HAP-1 (cell line): ENCODE results near the gene RRN3.
"Not testable (repeated sequence)": the region's sequence is repeated elsewhere in the genome, so short reads cannot be mapped to it uniquely, and the experiment has no call there.

Source experiments
- DNase-seq, 2 experiments: peaks; one replicate each; pipeline ENCODE4 v3.0.0-alpha.2; 2016 to 2020; ENCODE audit warnings: low spot score in 2 of 2
- H3K27me3 ChIP-seq: fragments of 250-450 bp; sonication (Bioruptor Pico); 2 replicates; pipeline ENCODE4 v1.5.1; 2020; ENCODE audit warnings: low read depth, mild to moderate bottlenecking, moderate library complexity
- H3K36me3 ChIP-seq: fragments of 250-450 bp; sonication (Bioruptor Pico); replicated peaks from 2 replicates; pipeline ENCODE4 v1.5.1; 2020; ENCODE audit warnings: mild to moderate bottlenecking
- H3K4me1 ChIP-seq: fragments of 250-450 bp; sonication (Bioruptor Pico); 2 replicates; pipeline ENCODE4 v1.5.1; 2020; ENCODE audit warnings: mild to moderate bottlenecking
- H3K4me3 ChIP-seq: fragments of 250-450 bp; sonication (Bioruptor Pico); 2 replicates; pipeline ENCODE4 v1.5.1; 2020; ENCODE audit warnings: mild to moderate bottlenecking, moderate library complexity
- H3K9me3 ChIP-seq: fragments of 250-450 bp; sonication (Bioruptor Pico); 2 replicates; pipeline ENCODE4 v1.5.1; 2020; ENCODE audit warnings: mild to moderate bottlenecking, moderate library complexity
- in situ Hi-C: fragments of 300-500 bp; cut with MboI; formaldehyde crosslinking; loops from 3 replicates; pipeline ENCODE4 v1.14.3; 2020; ENCODE audit warnings: low sequenced_read_pairs, inconsistent platforms, mixed read lengths

Gene RRN3

DNA sequence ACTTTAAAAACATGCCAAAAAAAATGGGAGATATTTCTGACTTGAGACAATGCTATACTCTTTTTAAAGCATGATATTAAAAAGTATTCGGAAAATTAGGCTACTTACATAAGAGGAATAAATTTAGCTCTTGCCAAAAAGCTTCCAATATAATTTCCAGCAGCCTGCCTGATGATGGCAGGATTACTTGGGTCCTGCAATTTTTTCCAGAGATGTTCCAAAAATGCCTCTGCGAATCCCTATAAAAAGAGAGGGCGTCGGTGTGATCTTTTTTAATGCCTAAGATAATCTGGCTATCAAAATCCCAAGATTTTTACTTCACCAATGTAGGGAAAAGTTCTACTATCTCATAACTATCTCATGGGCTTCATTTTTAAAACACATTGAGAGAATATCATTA, 23.1 kb downstream of the RRN3 start:
- H3K9me3 ChIP-seq, in situ Hi-C loops, DNase-seq, H3K4me3 ChIP-seq, H3K27me3 ChIP-seq, H3K4me1 ChIP-seq: not testable (repeated sequence)
- H3K36me3 ChIP-seq = peaks cover 57% of the 10 kb centered on the region

DNA sequence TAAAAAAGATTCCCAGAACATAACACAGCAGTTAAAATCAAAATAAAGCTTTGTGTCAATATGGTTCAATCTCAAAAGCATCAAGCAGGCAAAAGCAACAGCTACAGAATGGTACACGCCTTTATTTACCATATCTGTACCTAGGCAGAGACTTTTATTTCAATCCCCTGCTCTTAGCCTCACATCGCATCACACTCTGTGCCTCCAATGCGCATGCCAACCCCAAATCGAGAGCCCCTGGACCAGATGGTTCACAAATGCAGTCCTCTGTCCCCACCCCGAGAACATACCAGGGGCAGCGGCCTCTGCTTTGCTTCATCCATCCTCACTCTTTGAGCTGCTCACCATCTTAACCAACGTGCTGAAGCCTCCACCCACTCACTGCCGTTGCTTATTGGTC, 27.4 kb downstream of the RRN3 start:
- H3K36me3 ChIP-seq = peaks cover 32% of the 10 kb centered on the region
- DNase-seq, H3K9me3 ChIP-seq, H3K4me1 ChIP-seq, H3K27me3 ChIP-seq, in situ Hi-C loops, H3K4me3 ChIP-seq: not testable (repeated sequence)

DNA sequence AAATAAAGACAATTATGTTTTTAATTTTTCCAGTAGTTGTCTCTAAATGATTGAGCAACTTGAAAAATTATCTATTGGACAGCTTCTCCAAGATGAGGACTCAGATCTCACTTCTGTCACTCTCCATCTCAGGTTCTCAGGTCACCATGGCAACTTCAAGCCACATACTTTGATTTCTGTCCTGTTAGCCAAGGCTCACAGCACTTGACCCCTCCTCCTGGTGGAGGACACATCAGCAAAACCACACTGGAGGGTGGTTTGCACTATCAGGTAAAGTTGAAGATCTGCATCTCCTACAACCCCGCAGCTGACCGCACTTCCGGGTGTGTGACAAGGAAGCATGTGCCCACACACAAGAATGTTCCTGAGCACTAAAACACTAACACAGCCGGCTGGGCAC, 28.1 kb downstream of the RRN3 start:
- H3K9me3 ChIP-seq, H3K4me1 ChIP-seq, H3K27me3 ChIP-seq, H3K4me3 ChIP-seq, in situ Hi-C loops, DNase-seq: not testable (repeated sequence)
- peaks cover 35% of the 10 kb centered on the region for H3K36me3 ChIP-seq

DNA sequence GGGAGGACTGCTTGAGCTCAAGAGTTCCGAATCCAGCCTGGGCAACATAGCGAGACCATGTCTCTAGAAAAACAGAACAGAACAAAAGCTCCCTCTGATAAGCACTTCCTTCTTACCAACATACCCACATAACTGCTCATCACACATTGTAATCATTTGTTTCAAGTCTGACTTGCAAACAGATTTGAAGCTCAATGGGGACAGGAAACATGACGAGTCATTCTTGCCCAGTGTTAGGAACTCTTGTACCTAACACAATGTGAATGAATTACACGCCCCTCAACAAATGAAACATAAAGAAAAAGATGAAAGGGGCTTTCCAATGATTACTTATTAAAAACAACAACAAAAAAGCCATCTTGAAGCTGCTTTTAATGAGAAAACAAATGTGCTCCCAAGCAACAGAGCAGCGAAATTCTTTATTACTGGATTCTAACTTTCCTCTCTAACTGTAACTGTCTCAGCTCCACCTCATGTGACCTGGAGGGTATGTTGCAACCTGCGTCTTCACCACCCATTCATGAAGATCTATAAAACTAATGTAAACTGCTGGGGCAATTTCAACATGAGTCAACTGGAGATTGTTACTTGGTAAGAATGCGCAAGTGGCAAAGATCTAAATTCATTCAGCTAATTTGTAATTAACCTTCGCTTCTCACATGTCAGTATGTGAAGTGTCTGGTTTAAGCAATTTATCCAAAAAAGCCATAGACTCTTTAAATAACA, 31.8 kb downstream of the RRN3 start:
- peaks cover 35% of the 10 kb centered on the region for H3K36me3 ChIP-seq
- H3K9me3 ChIP-seq, in situ Hi-C loops, H3K4me1 ChIP-seq, DNase-seq, H3K4me3 ChIP-seq, H3K27me3 ChIP-seq: not testable (repeated sequence)

DNA sequence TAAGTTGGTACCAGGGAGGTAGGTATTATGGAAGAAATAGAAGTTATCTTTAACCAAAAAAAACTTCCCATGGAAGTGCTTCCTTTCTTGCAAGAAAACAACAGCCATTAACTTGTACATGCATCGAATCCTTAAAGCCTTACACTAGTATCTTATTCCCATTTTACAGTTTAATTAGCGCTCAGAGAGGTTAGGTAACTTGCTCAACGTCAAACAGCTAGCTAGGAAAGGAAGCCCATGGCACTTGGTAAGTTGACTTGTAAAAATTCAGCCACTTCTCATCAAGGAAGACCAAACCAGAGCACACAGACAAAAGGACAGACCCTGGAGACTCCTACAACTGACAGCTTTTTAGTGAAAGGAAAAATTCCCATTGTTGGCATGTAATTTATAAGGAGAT, 34.7 kb downstream of the RRN3 start:
- Histone ChIP-seq H3K4me1 (no peaks in the 10 kb centered on the region), H3K36me3 (peaks cover 30% of the 10 kb centered on the region), H3K9me3 (no peaks in the 10 kb centered on the region), H3K4me3 (no peak overlapping the region), H3K27me3 (no peaks in the 10 kb centered on the region)
- in situ Hi-C loops = no loop called here
- no peak for DNase-seq

DNA sequence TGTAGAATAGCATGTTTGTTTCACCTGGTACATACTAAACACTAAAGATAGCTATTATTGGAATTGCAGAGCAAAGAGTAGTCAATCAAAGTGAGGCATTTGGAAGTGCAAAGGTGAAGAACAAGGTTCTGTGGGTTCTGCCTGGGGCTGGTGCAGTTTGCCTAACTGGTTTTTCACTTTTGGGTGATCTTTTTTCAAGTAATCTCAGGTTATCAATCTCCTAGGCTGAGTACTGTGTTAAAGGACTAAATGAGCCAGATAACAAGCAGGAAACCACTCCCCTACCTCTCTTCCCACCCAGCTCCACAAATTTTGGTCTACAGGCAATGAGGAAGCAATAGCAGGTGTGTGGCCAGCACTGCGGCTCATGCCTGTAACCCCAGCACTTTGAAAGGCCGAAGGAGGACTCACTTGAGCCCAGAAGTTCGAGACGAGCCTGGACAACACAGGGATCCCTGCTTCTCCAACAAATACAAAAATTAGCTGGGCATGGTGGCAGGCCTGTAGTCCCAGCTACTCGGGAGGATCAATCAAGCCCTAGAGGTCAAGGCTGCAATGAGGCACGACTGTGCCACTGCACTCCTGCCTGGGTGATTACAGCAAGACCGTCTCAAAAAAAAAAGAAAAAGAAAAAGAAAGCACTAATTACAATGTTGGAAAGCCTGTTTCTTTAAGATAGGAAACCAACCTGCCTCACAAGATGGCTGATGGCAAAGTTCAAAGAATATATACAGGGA, 36.2 kb downstream of the RRN3 start:
- Histone ChIP-seq H3K9me3 (no peaks in the 10 kb centered on the region), H3K36me3 (peaks cover 30% of the 10 kb centered on the region), H3K4me1 (no peaks in the 10 kb centered on the region), H3K4me3 (no peak overlapping the region), H3K27me3 (no peaks in the 10 kb centered on the region)
- in situ Hi-C loops = no loop called here
- DNase-seq = no peak

DNA sequence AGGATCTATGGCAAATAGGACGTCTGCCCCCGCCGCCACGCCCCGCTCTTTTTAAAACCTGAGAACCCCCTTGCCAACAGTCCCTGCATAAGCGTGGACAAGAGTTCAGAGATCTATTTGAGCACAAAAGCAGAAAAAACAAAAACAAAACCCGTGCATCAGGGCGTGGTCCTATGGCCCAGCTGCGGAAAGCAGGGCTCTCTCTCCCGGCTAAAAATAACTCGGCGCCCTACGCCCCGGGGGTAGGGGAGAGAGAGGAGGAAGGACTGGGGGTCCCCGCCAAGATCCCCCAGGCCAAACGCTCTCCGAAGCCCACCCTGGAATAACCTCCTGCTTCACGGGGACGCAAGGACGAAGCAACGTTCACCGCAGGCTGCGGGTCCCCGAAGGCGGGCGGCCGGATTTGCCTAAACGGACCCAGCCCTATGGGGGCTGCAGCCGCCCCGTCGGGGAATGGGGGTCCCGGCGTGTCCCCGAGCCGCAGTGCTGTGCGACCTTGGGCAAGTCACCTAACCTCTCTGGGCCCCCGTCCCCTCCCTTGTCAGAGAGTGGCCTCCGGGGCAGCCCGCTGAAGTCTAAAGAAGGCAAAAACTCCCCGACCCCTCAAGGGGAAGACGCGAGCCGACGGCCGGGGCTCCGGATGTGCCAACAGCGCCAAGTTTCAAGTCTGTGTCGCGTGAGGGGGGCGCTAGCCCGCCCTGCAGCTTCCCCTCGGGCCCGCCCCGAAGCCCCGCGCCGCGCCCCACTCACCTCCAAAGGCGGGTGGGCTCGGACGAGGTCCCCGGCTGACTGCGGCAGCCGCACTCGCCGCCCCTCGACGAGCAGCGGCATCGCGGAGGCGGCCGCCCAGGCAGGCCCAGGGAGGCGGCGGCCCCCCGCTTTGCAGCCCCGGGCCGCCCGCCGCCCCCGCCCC, 38.7 kb downstream of the RRN3 start:
- Histone ChIP-seq H3K36me3 (peaks cover 14% of the 10 kb centered on the region), H3K4me3 (peak overlapping the region; percentile 82), H3K4me1 (no peaks in the 10 kb centered on the region), H3K27me3 (no peaks in the 10 kb centered on the region), H3K9me3 (no peaks in the 10 kb centered on the region)
- in situ Hi-C loops = no loop called here
- peak; percentile 22 to 37 for DNase-seq

DNA sequence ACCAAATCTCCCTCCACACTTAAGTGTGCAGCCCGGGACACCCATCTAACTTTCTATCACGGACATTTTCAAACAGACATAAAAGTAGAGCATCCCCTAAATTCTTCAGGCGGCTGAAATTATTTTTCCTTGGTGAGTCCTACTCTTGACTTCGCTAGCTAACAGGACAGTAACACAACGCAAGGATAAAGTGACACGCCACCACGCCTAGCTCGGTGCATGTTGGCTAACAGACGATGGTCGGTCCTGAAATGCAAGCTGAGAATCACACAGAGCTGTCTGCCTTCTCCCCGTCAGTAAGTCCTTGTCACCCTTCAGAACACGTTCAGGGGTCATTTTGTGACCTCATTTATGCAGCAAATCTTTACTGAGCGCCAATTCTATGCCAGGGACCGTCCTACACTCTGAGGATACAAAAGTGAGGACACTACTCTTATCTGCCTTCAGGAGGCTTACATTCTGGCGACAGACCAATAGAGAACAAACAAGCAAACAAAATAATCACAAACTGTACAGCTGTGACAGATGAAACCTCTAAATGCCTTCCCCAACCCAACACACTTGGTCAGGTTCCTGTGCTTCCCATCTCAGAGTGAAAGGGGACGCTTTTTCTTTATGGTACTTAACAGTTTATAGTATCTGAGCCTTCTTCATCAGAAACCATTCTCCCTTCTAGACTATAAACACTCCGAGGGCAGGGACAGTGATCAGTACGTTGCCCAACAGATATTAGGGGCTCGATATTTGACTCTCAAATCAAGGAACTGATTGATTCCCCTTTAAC, 39.5 kb downstream of the RRN3 start:
- peaks cover 11% of the 10 kb centered on the region for H3K36me3 ChIP-seq
- no peaks in the 10 kb centered on the region for H3K27me3 ChIP-seq
- no peaks in the 10 kb centered on the region for H3K9me3 ChIP-seq
- peak overlapping the region; percentile 82 for H3K4me3 ChIP-seq
- no peak for DNase-seq
- in situ Hi-C loops = no loop called here
- H3K4me1 ChIP-seq = no peaks in the 10 kb centered on the region

DNA sequence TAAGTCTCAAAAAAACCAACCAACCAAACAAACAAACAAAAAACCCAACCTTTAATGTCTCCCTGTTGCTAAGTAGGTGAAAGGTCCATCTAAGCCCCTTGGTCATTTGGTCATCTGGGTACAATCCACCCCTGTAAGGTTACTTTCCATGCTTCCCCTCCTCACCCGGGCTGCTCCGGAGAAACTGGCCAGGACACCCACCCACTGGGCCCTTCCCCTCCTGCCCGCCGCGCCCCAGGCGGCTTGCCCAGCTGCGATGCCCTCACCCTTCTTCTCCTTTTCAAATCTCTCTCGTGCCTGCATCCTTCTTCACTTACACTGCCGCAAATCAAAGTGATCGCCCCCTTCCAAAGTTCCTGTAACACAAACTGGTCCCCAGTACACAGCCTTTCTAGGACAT, 40.2 kb downstream of the RRN3 start:
- Histone ChIP-seq H3K4me3 (no peak overlapping the region), H3K9me3 (no peaks in the 10 kb centered on the region), H3K27me3 (no peaks in the 10 kb centered on the region), H3K36me3 (peaks cover 5% of the 10 kb centered on the region; the same call in 1 of the 2 replicates), H3K4me1 (no peaks in the 10 kb centered on the region)
- DNase-seq = no peak
- in situ Hi-C loops = no loop called here

DNA sequence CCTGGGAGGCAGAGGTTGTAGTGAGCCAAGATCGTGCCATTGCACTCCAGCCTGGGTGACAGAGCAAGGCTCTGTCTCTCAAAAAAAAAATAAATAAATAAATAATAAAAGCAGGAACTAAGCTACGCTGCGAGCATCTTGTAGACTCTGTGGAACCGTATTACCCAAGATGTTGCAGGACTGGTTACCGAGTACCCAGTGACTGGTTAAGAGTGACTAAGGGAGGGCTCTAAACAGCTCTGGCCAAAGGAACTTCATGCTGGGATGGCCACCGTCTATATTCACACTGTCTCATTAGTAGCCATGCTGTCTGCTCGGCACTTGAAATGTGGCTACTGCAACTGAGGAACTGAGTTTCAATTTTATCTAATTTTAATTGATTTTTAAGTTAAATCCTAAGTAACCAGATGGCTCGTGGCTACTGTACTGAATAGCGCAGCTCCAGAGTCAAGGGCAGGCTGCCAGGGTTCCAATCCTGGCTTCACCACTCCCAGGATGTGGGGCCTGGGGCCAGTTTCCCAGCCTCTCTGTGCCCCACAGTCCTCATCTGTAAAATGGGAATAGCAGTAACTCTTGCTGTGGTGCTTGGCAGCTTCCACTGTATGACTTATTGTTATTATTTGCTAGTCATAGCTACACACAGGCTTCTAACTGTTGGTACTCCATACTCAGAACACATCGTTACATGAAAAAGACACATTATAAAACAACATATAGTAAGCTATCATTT, 41.2 kb downstream of the RRN3 start:
- in situ Hi-C loops = no loop called here
- no peaks in the 10 kb centered on the region for H3K36me3 ChIP-seq
- H3K9me3 ChIP-seq = no peaks in the 10 kb centered on the region
- H3K4me3 ChIP-seq = no peak overlapping the region
- H3K27me3 ChIP-seq = no peaks in the 10 kb centered on the region
- no peaks in the 10 kb centered on the region for H3K4me1 ChIP-seq
- DNase-seq = no peak

DNA sequence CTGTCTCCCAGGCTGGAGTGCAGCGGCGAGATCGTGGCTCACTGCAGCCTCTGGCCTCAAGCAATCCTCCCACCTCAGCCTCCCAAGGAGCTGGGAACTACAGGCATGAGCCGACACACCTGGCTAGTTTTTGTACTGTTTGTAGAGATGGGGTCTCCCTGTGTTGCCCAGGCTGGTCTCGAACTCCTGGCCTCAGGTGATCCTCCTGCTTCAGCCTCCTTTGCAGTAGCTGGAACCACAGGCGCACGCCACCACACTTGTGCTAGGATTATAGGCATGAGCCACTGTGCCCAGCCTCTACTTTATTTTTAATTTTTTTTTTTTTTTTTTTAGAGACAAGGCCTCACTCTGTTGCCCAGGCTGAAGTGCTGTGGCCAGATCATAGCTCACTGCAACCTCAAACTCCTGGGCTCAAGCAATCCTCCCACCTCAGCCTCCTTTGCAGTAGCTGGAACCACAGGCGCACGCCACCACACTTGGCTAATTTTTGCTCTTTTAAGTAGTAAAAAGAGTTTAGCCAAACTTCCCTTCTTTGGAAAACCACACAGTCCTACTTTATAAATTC, 42.6 kb downstream of the RRN3 start:
- no peak for DNase-seq
- H3K4me3 ChIP-seq = no peak overlapping the region
- no peaks in the 10 kb centered on the region for H3K27me3 ChIP-seq
- no peaks in the 10 kb centered on the region for H3K4me1 ChIP-seq
- in situ Hi-C loops = no loop called here
- no peaks in the 10 kb centered on the region for H3K36me3 ChIP-seq
- H3K9me3 ChIP-seq = no peaks in the 10 kb centered on the region

DNA sequence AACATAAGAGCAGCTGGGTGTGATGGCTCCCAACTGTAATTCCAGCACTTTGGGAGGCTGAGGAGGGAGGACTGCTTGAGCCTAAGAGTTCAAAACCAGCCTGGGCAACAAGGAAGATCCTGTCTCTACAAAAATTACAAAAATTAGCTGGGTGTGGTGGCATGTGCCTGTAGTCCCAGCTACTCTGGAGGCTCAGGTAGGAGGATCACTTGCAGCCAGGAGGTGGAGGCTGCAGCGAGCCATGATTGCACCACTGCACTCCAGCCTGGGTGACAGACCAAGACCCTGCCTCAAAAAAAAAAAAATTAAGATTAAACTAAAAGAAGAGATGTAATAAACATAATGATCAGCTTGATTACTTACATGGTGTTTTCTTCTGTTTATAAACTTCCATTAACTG, 43.6 kb downstream of the RRN3 start:
- H3K27me3 ChIP-seq, H3K4me3 ChIP-seq, H3K36me3 ChIP-seq, H3K9me3 ChIP-seq, in situ Hi-C loops, DNase-seq, H3K4me1 ChIP-seq: not testable (repeated sequence)
